Natural killer cell treated with Interleukin-12 subunit alpha and Interleukin-12 subunit beta and Interleukin-15 and Interleukin-18, amount 100 ng/mL, for 72 hours (primary cell): ENCODE results near the gene FAM3A. TPM values are rescaled to one million over a fixed set of nuclear protein-coding genes. Genes with fewer than 3 reads are reported as not detected.
A peak's percentile ranks its signal among the peaks of the same experiment; 100 is the strongest.
"Not testable (repeated sequence)": the region's sequence is repeated elsewhere in the genome, so short reads cannot be mapped to it uniquely, and the experiment has no call there.

Experiments used
- ATAC-seq, 2 donors: fragments of 150-1000 bp; cut with Tn5 transposase in 1 of 2; sonication (Bioruptor Pico), chemical (Tn5 transposase) in 1 of 2; 2 replicates each; pipeline ENCODE4 v1.10.0; 2021
- DNase-seq: peaks from one replicate; pipeline ENCODE4 v3.0.0; 2022; ENCODE audit warnings: low spot score
- H3K27ac Mint-ChIP-seq, 2 donors: 1 replicate in 1 of 2; 2 replicates in 1 of 2; pipeline ENCODE4 v1.8.0; 2022; ENCODE audit warnings: mixed read lengths in 2 of 2, mild to moderate bottlenecking in 1 of 2, moderate library complexity in 1 of 2
- H3K27me3 Mint-ChIP-seq, 2 donors: 1 replicate in 1 of 2; 2 replicates in 1 of 2; pipeline ENCODE4 v1.8.0; 2022; ENCODE audit warnings: mixed read lengths in 2 of 2
- H3K36me3 Mint-ChIP-seq: one replicate; pipeline ENCODE4 v1.8.0; 2022; ENCODE audit warnings: mixed read lengths
- H3K4me1 Mint-ChIP-seq, 2 donors: 1 replicate in 1 of 2; 2 replicates in 1 of 2; pipeline ENCODE4 v1.8.0; 2022; ENCODE audit warnings: low read depth in 2 of 2, mixed read lengths in 2 of 2, mild to moderate bottlenecking in 1 of 2
- H3K4me3 Mint-ChIP-seq: one replicate; pipeline ENCODE4 v1.8.0; 2022; ENCODE audit warnings: mixed read lengths
- H3K9me3 Mint-ChIP-seq: 2 replicates; pipeline ENCODE4 v1.8.0; 2022; ENCODE audit warnings: mixed read lengths
- total RNA-seq, 2 donors: library from RNA; stranded (reverse); gene quantifications; one replicate each; pipeline ENCODE4 v1.2.3, GENCODE V29; 2022

Gene FAM3A, protein sequence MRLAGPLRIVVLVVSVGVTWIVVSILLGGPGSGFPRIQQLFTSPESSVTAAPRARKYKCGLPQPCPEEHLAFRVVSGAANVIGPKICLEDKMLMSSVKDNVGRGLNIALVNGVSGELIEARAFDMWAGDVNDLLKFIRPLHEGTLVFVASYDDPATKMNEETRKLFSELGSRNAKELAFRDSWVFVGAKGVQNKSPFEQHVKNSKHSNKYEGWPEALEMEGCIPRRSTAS
- 10 to 100 TPM; 28.5 to 41.1 TPM for total RNA-seq

DNA sequence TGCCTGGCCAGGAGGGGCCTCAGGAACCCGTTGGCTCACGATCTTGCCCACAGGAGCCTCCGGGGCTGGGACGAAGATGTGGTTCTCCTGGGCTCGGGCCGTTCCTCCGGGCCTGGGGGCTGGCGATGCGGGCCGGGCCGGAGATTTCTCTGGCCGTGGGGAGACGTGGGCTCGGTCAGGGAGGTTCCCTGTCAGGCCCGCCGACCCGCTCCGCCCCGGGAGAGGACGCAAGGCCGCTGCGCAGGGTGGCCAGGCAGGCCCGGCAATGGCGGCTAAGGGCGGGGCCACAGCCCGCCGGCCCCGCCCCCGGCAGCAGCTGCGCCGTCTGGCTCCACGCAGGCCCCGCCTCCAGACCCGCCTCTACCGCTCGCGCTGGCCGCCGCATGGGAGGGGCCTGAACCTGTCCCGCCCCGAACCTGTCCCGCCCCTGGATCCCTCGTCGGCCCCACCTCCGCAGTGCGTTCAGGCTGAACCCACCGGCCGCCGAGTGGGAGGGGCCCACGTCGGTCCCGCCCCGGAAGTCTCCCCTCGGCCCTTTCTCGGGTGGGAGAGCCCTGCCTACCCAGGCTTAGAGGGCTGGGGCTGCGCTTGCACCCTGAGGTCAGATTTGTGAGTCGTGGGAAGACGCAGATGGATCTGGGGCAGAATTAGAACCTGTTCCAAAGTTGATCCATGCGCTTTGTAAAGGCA, at the start of gene FAM3A:
TSS of gene FAM3A (minus strand) at position 267 of the 690 bp plus-strand sequence. CDS start 460 bp downstream, outside the sequence.
- Mint-ChIP-seq H3K4me1 (peaks cover 17 to 21% of the 10 kb centered on the region in 2 donors), H3K27me3 (peaks cover 0 to 4% of the 10 kb centered on the region in 2 donors), H3K27ac (peak within 1 kb of the TSS; percentile 77 to 87), H3K9me3 (no peaks in the 10 kb centered on the region), H3K36me3 (no peaks in the 10 kb centered on the region), H3K4me3 (peak within 1 kb of the TSS; percentile 86)
- DNase-seq (peak; percentile 92), ATAC-seq (peak; percentile 98 to 99)

DNA sequence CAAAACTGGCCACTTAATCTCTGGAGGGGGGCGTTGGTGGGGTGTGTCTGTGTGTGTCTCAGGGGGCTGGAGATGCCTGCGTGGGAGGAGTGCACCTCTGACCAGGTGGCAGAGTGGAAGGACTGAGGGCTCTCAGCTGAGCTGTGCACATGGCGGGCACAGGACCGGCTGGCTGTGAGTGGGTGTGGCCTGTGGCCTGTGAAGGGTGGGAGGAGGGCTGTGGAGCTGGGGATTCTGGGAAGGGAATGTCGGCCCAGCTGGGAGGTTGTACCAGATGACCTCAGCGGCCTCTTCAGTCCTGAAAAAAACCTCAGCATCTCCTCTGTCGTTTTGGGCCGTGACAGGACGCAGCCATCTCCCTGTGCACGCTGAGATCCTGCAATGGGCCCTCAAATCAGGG, 46.3 kb upstream of the FAM3A start:
- DNase-seq, H3K27me3 Mint-ChIP-seq, H3K9me3 Mint-ChIP-seq, H3K4me3 Mint-ChIP-seq, ATAC-seq, H3K4me1 Mint-ChIP-seq, H3K27ac Mint-ChIP-seq, H3K36me3 Mint-ChIP-seq: not testable (repeated sequence)

DNA sequence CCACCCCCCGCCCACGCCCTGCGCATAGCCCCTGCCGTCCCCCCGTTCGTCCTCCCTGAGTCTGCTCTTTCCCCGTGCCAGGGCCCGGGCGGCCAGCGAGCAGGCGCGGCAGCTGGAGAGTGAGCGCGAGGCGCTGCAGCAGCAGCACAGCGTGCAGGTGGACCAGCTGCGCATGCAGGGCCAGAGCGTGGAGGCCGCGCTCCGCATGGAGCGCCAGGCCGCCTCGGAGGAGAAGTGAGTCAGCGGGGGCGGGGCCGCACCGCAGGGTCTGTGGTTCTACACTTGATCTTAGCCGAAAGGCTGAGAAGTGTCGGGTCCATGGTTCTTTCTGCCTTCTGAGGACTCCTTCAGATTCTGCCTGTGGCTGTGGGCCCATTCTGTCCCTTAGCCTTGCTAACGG, 44.3 kb upstream of the FAM3A start:
- H3K27me3 Mint-ChIP-seq, H3K9me3 Mint-ChIP-seq, H3K36me3 Mint-ChIP-seq, H3K27ac Mint-ChIP-seq, ATAC-seq, DNase-seq, H3K4me1 Mint-ChIP-seq, H3K4me3 Mint-ChIP-seq: not testable (repeated sequence)

DNA sequence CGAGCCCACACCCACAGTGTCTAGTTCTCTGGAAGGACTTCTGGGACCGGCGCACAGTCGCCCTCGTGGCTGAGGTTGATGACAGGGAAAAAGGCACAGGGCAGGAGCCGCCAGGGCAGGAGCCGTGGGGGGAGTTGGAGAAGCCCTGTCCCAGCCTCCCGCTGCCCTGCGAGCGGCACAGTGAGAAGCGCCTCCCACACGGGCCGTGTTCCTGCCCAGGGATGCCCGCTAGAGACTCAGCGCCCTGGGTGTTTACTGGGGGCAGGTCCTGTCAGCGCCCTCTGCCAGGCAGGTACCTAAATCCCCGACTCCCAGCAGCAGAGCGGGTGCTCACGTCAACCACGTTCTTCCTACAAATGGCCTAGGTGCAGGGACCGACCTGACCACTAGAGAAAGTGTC, 42.9 kb upstream of the FAM3A start:
- H3K27me3 Mint-ChIP-seq, H3K4me3 Mint-ChIP-seq, DNase-seq, H3K4me1 Mint-ChIP-seq, H3K9me3 Mint-ChIP-seq, ATAC-seq, H3K36me3 Mint-ChIP-seq, H3K27ac Mint-ChIP-seq: not testable (repeated sequence)

DNA sequence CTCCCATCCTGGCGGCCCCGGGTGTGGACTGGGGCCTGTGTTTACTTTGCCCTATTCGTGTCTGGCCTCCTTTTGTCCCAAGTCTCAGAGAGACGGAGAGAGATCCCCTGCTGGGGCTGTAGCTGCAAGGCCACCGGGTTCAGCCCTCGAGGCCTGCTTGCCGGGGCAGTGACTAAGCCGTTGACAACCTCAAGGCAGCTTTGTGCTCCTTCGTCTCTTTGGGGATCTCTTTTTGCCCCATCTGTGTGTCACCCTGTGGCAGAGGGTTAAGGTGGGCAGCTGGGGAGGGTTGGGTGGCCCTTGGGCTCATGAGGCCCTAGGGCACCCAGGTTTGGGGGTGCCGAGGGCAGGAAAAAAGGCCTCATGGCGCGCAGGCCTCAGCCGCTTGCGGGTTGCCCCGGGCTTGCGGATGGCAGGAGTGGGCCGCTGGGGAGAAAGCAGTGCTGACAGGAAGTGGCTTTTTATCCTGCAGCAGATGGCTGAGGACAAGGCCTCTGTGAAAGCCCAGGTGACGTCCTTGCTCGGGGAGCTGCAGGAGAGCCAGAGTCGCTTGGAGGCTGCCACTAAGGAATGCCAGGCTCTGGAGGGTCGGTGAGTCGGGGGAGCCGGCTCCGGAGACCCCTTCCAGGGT, 42.1 kb upstream of the FAM3A start:
- not testable (repeated sequence) for H3K4me1 Mint-ChIP-seq

DNA sequence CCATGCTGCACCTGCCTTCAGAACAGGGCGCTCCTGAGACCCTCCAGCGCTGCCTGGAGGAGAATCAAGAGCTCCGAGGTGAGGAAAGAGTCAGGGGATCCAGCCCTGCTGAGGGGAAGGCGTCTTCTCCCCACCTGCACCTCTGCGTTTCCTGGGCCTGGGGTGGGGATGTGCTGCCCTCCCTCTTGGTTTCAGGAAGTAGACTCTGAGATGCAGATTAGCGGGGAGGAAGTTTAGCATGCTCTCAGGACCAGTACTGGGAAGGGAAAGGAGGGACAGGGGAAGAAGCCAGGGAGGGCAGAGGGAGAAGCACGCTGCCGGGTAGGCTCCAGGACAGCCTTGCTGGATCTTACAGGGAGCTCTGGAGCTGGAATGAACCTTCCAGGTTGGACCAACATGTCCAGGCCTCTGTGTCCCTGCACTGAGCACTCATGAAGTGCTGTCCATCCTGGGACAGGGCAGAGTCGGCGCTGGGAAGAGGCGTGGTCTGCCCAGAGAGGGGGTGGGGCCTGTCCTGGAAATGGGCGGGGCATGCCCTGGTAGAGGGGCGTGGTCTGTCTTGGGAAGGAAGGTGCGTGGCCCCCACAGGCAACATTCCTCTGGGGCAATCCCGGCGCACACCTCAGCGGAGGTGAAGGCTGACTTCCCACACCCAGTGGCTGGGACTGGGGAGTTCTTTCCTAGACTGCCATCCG, 36.2 kb upstream of the FAM3A start:
- H3K9me3 Mint-ChIP-seq, ATAC-seq, DNase-seq, H3K4me3 Mint-ChIP-seq, H3K27me3 Mint-ChIP-seq: not testable (repeated sequence)
- H3K27ac Mint-ChIP-seq = peak overlapping the region in 1 of 2 donors; percentile 68
- H3K4me1 Mint-ChIP-seq = peaks cover 23 to 40% of the 10 kb centered on the region in 2 donors
- peaks cover 11% of the 10 kb centered on the region for H3K36me3 Mint-ChIP-seq

More for the DNA sequence above, 42.1 kb upstream of the FAM3A start:
- H3K4me3 Mint-ChIP-seq, H3K27me3 Mint-ChIP-seq, DNase-seq, H3K9me3 Mint-ChIP-seq, H3K36me3 Mint-ChIP-seq, H3K27ac Mint-ChIP-seq: not testable (repeated sequence)
- ATAC-seq = peak; percentile 73 to 90

DNA sequence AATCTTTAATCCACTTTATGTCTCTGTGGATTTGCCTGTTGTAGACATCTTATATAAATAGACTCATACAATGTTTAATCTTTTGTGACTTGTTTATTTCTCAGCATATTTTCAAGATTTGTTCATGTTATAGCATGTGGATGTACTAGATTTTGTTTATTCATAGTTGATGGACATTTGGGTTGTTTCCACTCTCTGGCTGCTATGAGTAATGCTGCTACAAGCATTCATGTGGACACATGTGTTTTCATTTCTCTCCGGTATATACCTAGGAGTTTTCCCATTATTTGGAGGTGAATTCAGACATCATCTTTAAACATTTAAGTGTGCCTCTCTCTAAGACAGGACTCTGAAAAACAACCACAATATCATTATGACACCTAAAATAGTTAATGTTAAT, 33.7 kb upstream of the FAM3A start:
- DNase-seq (no peak), ATAC-seq (no peak)
- Mint-ChIP-seq H3K9me3 (no peaks in the 10 kb centered on the region), H3K4me1 (peaks cover 27 to 40% of the 10 kb centered on the region in 2 donors), H3K27me3 (peaks cover 0 to 6% of the 10 kb centered on the region in 2 donors), H3K36me3 (peaks cover 11% of the 10 kb centered on the region), H3K27ac (peak overlapping the region; percentile 73 to 94), H3K4me3 (peak overlapping the region; percentile 73)

DNA sequence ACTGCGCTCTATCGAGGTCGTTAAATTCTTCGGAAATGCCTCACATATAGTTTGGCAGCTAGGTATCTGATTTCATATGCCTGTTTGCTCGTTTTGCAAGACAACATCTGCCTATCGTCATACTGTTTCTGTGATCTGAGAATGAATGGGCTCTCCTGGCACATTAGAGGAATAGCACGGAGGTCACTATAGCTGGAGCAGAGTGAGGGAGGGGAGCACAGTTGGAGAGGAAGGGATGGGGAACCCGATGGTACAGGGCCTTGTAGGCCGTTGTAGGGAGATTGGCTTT, 31.9 kb upstream of the FAM3A start:
- H3K4me1 Mint-ChIP-seq = peaks cover 31 to 39% of the 10 kb centered on the region in 2 donors
- peaks cover 11% of the 10 kb centered on the region for H3K36me3 Mint-ChIP-seq
- peak overlapping the region; percentile 98 for H3K4me3 Mint-ChIP-seq
- peaks cover 0 to 6% of the 10 kb centered on the region in 2 donors for H3K27me3 Mint-ChIP-seq
- peak overlapping the region; percentile 94 for H3K27ac Mint-ChIP-seq
- H3K9me3 Mint-ChIP-seq = no peaks in the 10 kb centered on the region
- DNase-seq (no peak), ATAC-seq (no peak)

DNA sequence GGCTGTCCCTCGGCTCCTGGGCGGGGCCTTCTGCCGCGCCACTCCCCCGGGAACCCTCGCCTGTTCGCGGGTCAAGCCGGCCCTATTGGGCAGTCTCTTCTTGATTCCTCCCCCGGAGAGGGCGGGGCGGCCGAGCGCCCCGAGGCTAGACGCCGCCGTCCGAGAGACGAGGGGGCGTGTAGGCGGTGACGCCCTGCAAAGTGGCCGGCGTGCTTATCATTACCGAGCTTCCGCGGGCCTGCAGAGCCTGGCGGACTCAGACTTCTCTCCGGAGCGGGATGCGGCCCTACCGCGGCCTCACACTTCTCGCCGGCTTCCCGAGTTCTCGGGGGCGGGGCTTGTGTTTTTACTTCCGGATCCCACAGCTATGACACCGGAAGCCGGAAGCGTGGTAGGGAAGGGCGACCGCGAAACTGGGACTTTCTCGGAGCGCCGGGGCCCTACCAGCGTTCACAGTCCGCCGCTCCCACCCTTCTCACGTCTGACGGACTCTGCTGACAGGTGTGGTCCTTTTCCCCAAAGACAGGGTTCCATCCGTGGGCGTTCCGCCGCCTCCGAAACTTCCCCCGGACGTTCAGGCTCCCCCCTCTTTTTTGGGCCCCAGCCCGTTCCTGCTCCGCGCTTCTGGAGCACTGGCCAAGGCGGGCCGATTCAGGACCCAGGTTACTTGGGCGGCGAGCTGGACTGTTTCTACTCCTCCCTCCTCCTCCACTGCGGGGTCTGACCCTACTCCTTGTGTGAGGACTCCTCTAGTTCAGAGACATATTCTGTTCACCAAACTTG, 31.4 kb upstream of the FAM3A start, which contains the start of gene IKBKG:
TSS of gene IKBKG (plus strand) at position 376 of the 783 bp plus-strand sequence. CDS start 4,383 bp downstream, outside the sequence.
- ATAC-seq (peak; percentile 91), DNase-seq (peak; percentile 93)
- H3K9me3 Mint-ChIP-seq = no peaks in the 10 kb centered on the region
- peaks cover 0 to 6% of the 10 kb centered on the region in 2 donors for H3K27me3 Mint-ChIP-seq
- H3K4me1 Mint-ChIP-seq = peaks cover 36 to 44% of the 10 kb centered on the region in 2 donors
- peak within 1 kb of the TSS; percentile 98 for H3K4me3 Mint-ChIP-seq
- peaks cover 11% of the 10 kb centered on the region for H3K36me3 Mint-ChIP-seq
- peak within 1 kb of the TSS; percentile 98 to 99 for H3K27ac Mint-ChIP-seq

DNA sequence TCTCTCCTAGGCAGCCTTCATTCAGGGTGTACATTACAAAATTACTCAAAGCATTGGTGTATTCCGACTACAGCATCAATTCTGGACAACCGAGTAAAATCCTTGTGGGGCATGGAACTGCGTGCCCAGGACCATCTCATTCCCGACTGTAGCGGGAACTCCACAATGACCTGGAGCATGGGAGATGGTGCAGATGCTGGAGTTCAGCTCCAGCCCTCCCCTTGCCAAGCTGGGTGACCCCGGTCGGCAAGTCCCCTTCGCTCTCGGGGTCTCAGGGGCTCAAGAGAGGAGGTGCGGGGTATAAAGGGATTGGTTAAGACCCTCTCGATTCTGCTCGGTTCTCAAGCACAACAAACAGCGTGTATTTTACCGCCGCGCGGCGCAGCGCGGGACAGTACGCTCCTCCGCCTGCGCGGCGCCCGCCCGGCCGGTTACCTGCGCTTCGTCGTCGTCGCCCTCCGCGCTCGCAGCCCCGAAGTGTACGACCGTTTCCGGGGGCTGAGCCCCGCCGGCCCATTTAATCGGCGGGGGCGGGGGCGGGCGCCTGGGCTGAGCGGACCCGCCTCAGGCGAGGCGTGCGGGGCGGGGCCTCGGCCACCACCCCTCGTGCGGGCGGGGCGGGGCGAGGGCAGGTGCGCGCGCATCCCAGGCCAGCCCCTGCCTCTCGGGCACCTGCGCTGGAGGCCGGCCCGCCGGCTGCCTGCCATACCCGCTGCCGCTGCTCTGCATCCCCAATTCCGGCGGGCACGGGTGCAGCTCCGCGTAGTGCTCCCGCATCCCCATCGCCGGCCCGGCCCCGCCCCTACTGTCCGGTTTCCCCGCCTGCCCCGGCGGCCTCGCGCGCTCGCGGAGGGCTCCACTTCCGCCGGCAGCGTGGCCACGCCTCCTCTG, 30.6 kb upstream of the FAM3A start, which contains the start of gene G6PD:
TSS of gene G6PD (minus strand) at position 493 of the 891 bp plus-strand sequence. CDS start 691 bp downstream, outside the sequence.
- Mint-ChIP-seq H3K4me1 (peaks cover 36 to 42% of the 10 kb centered on the region in 2 donors), H3K27ac (peak within 1 kb of the TSS; percentile 98 to 99), H3K27me3 (peaks cover 0 to 6% of the 10 kb centered on the region in 2 donors), H3K4me3 (peak within 1 kb of the TSS; percentile 98), H3K36me3 (peaks cover 11% of the 10 kb centered on the region), H3K9me3 (no peaks in the 10 kb centered on the region)
- DNase-seq = peak; percentile 85
- ATAC-seq = peak; percentile 77 to 81

DNA sequence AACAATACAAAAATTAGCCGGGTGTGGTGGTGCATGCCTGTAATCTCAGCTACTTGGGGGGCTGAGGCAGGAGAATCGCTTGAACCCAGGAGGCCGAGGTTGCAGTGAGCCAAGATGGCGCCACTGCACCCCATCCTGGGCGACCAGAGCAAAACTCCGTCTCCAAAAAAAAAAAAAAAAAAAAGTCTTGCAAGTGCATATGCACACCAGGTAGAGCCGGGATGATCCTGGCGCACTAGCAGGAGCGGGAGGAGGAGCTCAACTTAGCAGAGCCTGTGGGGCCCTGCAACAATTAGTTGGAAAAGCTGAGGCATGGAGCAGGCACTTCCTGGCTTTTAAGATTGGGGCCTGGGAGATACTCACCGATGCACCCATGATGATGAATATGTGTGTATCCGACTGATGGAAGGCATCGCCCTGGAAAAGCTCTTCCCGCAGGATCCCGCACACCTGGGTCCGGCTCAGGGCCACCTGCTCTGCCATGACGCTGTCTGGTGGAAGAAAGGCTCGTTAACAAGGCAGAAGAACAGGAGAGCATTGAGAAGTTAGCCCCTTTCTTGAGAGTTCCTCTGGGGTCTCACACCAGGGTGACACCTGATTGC, 29.7 kb upstream of the FAM3A start:
- Mint-ChIP-seq H3K27me3 (peaks cover 0 to 6% of the 10 kb centered on the region in 2 donors), H3K9me3 (no peaks in the 10 kb centered on the region), H3K4me3 (peak overlapping the region; percentile 77), H3K27ac (peak overlapping the region; percentile 98 to 99), H3K4me1 (peaks cover 32 to 42% of the 10 kb centered on the region in 2 donors), H3K36me3 (peaks cover 11% of the 10 kb centered on the region)
- DNase-seq = no peak
- ATAC-seq = no peak
